Measurements from ENCODE around the gene MYH11. TPM values are rescaled to one million over a fixed set of nuclear protein-coding genes. Genes with fewer than 3 reads are reported as not detected.

The MYH11 gene
- polyA plus RNA-seq, 3 donors = 0.06 TPM; not detected in 2

GRCh38 chr16:15716694-15717447, 140.0 kb downstream of the MYH11 start:
- 97% methylated on average over 20 of the region's 23 CpGs for WGBS (ENCODE audit: insufficient coverage)

GRCh38 chr16:15715221-15715620, 141.6 kb downstream of the MYH11 start:
- no peaks in the 10 kb centered on the region for H3K27me3 ChIP-seq (ENCODE audit: control insufficient read depth in 2 of 2, insufficient read depth in 2 of 2, low read length in 2 of 2)
- H3K4me2 ChIP-seq (replicated peaks; ENCODE audit: extremely low read depth, low read length, poor library complexity, severe bottlenecking) = no peak overlapping the region
- H2AFZ ChIP-seq (ENCODE audit: insufficient read depth, low read depth, low read length, poor library complexity, severe bottlenecking) = no peak overlapping the region
- H3K36me3 ChIP-seq (replicated peaks in 1 of 2; ENCODE audit: control insufficient read depth in 1 of 2, insufficient read depth in 2 of 2, low read length in 2 of 2) = peaks cover 30 to 76% of the 10 kb centered on the region in 2 donors
- WGBS (ENCODE audit: insufficient coverage) = 98% methylated on average over 5 of the region's 5 CpGs
- H4K20me1 ChIP-seq (ENCODE audit: insufficient read depth, low read length) = peaks cover 41% of the 10 kb centered on the region
- no peak overlapping the region for H3K4me3 Mint-ChIP-seq
- intact Hi-C loops (cut with micrococcal nuclease) = no loop called here
- no peak overlapping the region for H3K9ac ChIP-seq (ENCODE audit: insufficient read depth, low read length, poor library complexity, severe bottlenecking)
- H3K27me3 Mint-ChIP-seq (ENCODE audit: low read depth in 3 of 3) = peaks cover 0 to 2% (median 0%) of the 10 kb centered on the region in 3 donors
- TF ChIP-seq, protein P1, sequence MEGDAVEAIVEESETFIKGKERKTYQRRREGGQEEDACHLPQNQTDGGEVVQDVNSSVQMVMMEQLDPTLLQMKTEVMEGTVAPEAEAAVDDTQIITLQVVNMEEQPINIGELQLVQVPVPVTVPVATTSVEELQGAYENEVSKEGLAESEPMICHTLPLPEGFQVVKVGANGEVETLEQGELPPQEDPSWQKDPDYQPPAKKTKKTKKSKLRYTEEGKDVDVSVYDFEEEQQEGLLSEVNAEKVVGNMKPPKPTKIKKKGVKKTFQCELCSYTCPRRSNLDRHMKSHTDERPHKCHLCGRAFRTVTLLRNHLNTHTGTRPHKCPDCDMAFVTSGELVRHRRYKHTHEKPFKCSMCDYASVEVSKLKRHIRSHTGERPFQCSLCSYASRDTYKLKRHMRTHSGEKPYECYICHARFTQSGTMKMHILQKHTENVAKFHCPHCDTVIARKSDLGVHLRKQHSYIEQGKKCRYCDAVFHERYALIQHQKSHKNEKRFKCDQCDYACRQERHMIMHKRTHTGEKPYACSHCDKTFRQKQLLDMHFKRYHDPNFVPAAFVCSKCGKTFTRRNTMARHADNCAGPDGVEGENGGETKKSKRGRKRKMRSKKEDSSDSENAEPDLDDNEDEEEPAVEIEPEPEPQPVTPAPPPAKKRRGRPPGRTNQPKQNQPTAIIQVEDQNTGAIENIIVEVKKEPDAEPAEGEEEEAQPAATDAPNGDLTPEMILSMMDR (IDR thresholded peaks at IDR 0.05) = no peak
- no peaks in the 10 kb centered on the region for H3K9me3 ChIP-seq (replicated peaks in 1 of 2; ENCODE audit: control insufficient read depth in 1 of 2, insufficient read depth in 1 of 2, low read length in 2 of 2)
- peaks cover 53 to 72% of the 10 kb centered on the region in 2 donors for H3K36me3 Mint-ChIP-seq
- H3K9me3 Mint-ChIP-seq = peaks cover 0 to 5% (median 0%) of the 10 kb centered on the region in 7 donors
- no peaks in the 10 kb centered on the region for H3K4me1 Mint-ChIP-seq
- no peak for DNase-seq
- no peaks in the 10 kb centered on the region for H3K4me1 ChIP-seq (ENCODE audit: control insufficient read depth in 1 of 2, insufficient read depth in 2 of 2, low read length in 2 of 2)
- no peaks in the 10 kb centered on the region for H3K79me2 ChIP-seq (ENCODE audit: insufficient read depth, low read length)
- H3K4me3 ChIP-seq (replicated peaks in 1 of 3; ENCODE audit: low read depth in 2 of 3, low read length in 3 of 3) = no peak overlapping the region
- H3K27ac ChIP-seq (ENCODE audit: low read depth in 1 of 2, low read length in 2 of 2) = no peak overlapping the region
- no peak overlapping the region for H3K27ac Mint-ChIP-seq

More at GRCh38 chr16:15716694-15717447, 140.0 kb downstream of the MYH11 start:
- peaks cover 66 to 82% of the 10 kb centered on the region in 2 donors for H3K36me3 Mint-ChIP-seq
- peaks cover 0 to 5% (median 0%) of the 10 kb centered on the region in 7 donors for H3K9me3 Mint-ChIP-seq
- Histone ChIP-seq H2AFZ (ENCODE audit: insufficient read depth, low read depth, low read length, poor library complexity, severe bottlenecking) (no peak overlapping the region), H3K27ac (ENCODE audit: low read depth in 1 of 2, low read length in 2 of 2) (no peak overlapping the region), H3K36me3 (replicated peaks in 1 of 2; ENCODE audit: control insufficient read depth in 1 of 2, insufficient read depth in 2 of 2, low read length in 2 of 2) (peaks cover 39 to 83% of the 10 kb centered on the region in 2 donors), H4K20me1 (ENCODE audit: insufficient read depth, low read length) (peaks cover 31% of the 10 kb centered on the region), H3K79me2 (ENCODE audit: insufficient read depth, low read length) (no peaks in the 10 kb centered on the region), H3K9me3 (replicated peaks in 1 of 2; ENCODE audit: control insufficient read depth in 1 of 2, insufficient read depth in 1 of 2, low read length in 2 of 2) (no peaks in the 10 kb centered on the region), H3K4me1 (ENCODE audit: control insufficient read depth in 1 of 2, insufficient read depth in 2 of 2, low read length in 2 of 2) (no peaks in the 10 kb centered on the region), H3K4me3 (replicated peaks in 1 of 3; ENCODE audit: low read depth in 2 of 3, low read length in 3 of 3) (no peak overlapping the region), H3K4me2 (replicated peaks; ENCODE audit: extremely low read depth, low read length, poor library complexity, severe bottlenecking) (no peak overlapping the region), H3K9ac (ENCODE audit: insufficient read depth, low read length, poor library complexity, severe bottlenecking) (no peak overlapping the region), H3K27me3 (ENCODE audit: control insufficient read depth in 2 of 2, insufficient read depth in 2 of 2, low read length in 2 of 2) (no peaks in the 10 kb centered on the region)
- intact Hi-C loops (cut with micrococcal nuclease) = no loop called here
- no peaks in the 10 kb centered on the region for H3K4me1 Mint-ChIP-seq
- H3K27ac Mint-ChIP-seq = peak overlapping the region in 2 of 7 donors; percentile 31 to 41
- TF ChIP-seq, protein P1 (IDR thresholded peaks at IDR 0.05) = no peak
- H3K4me3 Mint-ChIP-seq = no peak overlapping the region
- no peak for DNase-seq
- peaks cover 0 to 2% (median 0%) of the 10 kb centered on the region in 3 donors for H3K27me3 Mint-ChIP-seq (ENCODE audit: low read depth in 3 of 3)
